ENCODE measurements around the gene FAM53C.

DNA sequence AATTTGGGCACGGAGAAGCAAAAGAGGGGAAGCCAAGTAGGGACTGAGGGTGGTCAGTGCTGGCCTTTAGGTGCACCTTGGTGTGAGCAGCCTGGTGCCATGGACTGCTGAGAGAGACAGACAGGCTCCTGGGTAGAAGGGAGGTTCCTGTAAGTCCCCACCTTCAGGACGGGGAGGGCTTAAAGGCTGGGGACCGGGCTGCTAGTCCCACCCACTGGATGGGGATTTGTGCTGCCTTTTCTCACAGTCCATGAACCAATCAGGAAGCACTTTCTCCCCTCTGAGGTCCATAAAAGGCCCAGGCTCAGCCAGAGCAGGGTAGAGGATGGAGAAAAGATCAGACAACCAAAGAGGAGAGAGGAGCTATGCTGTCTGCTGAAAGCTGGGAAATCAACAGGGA is 21.7 kb upstream of the FAM53C start:
- TF ChIP-seq GATA2 (IDR thresholded peaks at IDR 0.05; ENCODE audit: low read depth, low read length) (no peak), GATA3 (IDR thresholded peaks at IDR 0.05; ENCODE audit: low read depth, low read length) (no peak)
